Osteoblast (primary cell): ENCODE results near the gene C16orf89. TPM values are rescaled to one million over a fixed set of nuclear protein-coding genes. Genes with fewer than 3 reads are reported as not detected.

Experiments
- DNase-seq: peaks from one replicate; pipeline ENCODE4 v3.0.0; 2011; ENCODE audit warnings: low spot score, mixed read lengths; ENCODE audit not compliant: insufficient read length; ENCODE audit errors: missing footprints
- H2AFZ ChIP-seq: 2 replicates; pipeline ENCODE4 v1.6.0; 2011; ENCODE audit warnings: mild to moderate bottlenecking, low read length
- H3K27ac ChIP-seq: 2 replicates; pipeline ENCODE4 v1.5.1; 2011; ENCODE audit warnings: mild to moderate bottlenecking, low read depth, low read length, moderate library complexity
- H3K27me3 ChIP-seq: 2 replicates; pipeline ENCODE4 v1.6.0; 2012; ENCODE audit warnings: mild to moderate bottlenecking, control low read depth, inconsistent platforms, low read length, moderate library complexity; ENCODE audit not compliant: insufficient read depth
- H3K36me3 ChIP-seq: 2 replicates; pipeline ENCODE4 v1.5.1; 2011; ENCODE audit warnings: mild to moderate bottlenecking, low read length, control low read depth, moderate library complexity; ENCODE audit not compliant: insufficient read depth
- H3K4me1 ChIP-seq: 2 replicates; pipeline ENCODE4 v1.5.1; 2011; ENCODE audit warnings: mild to moderate bottlenecking, low read length, control low read depth, moderate library complexity; ENCODE audit not compliant: insufficient read depth
- H3K4me2 ChIP-seq: 2 replicates; pipeline ENCODE4 v1.6.0; 2011; ENCODE audit warnings: mild to moderate bottlenecking, low read length; ENCODE audit not compliant: insufficient read depth
- H3K4me3 ChIP-seq: fragments of 200-600 bp; sonication (generic); 3 replicates; pipeline ENCODE4 v1.5.1; 2012; ENCODE audit warnings: mild to moderate bottlenecking, low read length, inconsistent platforms; ENCODE audit not compliant: insufficient read depth
- H3K79me2 ChIP-seq: 2 replicates; pipeline ENCODE4 v1.6.0; 2012; ENCODE audit warnings: mild to moderate bottlenecking, low read length, control low read depth, inconsistent platforms; ENCODE audit not compliant: insufficient read depth
- H3K9me3 ChIP-seq: 2 replicates; pipeline ENCODE4 v1.5.1; 2011; ENCODE audit warnings: low read depth, low read length, control low read depth
- H4K20me1 ChIP-seq: 2 replicates; pipeline ENCODE4 v1.6.0; 2012; ENCODE audit warnings: mild to moderate bottlenecking, low read length, control low read depth; ENCODE audit not compliant: insufficient read depth
- CTCF ChIP-seq: IDR thresholded peaks from 2 replicates; pipeline ENCODE4 v1.5.1; 2011; ENCODE audit warnings: mild to moderate bottlenecking, low read depth, low read length, moderate library complexity; ENCODE audit errors: extremely low read depth
- total RNA-seq: library from RNA; depleted of rRNA; stranded (reverse); fragments of >200 nt; gene quantifications from 2 replicates; pipeline ENCODE4 v1.2.3, GENCODE V29; 2012

The C16orf89 gene
- total RNA-seq, 1 donor, result not detected

- no peak overlapping the region for H3K27ac ChIP-seq
- H3K36me3 ChIP-seq, result peaks cover 7% of the 10 kb centered on the region
- no peak overlapping the region for H3K4me3 ChIP-seq
- peaks cover 18% of the 10 kb centered on the region for H3K4me1 ChIP-seq
- H3K4me2 ChIP-seq, result no peak overlapping the region
- no peak for TF ChIP-seq CTCF
- H3K79me2 ChIP-seq, result peaks cover 30% of the 10 kb centered on the region
- H3K9me3 ChIP-seq, result no peaks in the 10 kb centered on the region
- H2AFZ ChIP-seq, result peak overlapping the region; percentile 91
- DNase-seq, result no peak
- H3K27me3 ChIP-seq, result peaks cover 9% of the 10 kb centered on the region
- no peaks in the 10 kb centered on the region for H4K20me1 ChIP-seq
Measured at GRCh38 chr16:5070431-5071186, 4.9 kb upstream of the C16orf89 start.

DNA sequence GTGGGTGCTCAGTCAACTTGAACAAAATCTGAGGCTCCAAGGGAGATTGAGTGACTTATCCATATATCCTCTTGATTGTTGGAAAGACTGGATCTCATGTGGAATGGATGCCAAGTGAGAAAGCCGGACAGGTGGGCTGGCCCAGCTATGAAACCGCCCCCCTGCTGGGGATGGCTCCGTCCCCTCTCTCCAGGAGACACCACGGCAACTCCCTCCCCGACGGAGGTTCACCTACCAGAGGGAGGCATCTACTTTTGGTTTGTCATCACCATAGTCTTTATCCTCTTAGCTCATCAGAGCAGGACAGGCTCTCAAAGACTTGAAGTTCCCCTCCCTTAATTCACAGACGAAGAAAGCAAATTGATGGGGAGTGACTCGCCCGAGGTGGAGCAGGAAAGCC, 4.1 kb upstream of the C16orf89 start:
- peaks cover 16% of the 10 kb centered on the region for H3K27me3 ChIP-seq

GRCh38 chr16:5069048-5069447, 3.3 kb upstream of the C16orf89 start:
- Histone ChIP-seq H3K4me2 (no peak overlapping the region), H2AFZ (no peak overlapping the region), H3K4me3 (no peak overlapping the region), H3K4me1 (peaks cover 18% of the 10 kb centered on the region), H3K27me3 (peaks cover 22% of the 10 kb centered on the region), H3K9me3 (no peaks in the 10 kb centered on the region), H4K20me1 (no peaks in the 10 kb centered on the region), H3K27ac (no peak overlapping the region), H3K36me3 (no peaks in the 10 kb centered on the region), H3K79me2 (peaks cover 17% of the 10 kb centered on the region)
- TF ChIP-seq CTCF, result no peak
- no peak for DNase-seq

More for the DNA sequence above, 4.1 kb upstream of the C16orf89 start:
- Histone ChIP-seq H3K4me1 (peaks cover 18% of the 10 kb centered on the region), H3K27ac (no peak overlapping the region), H3K4me2 (no peak overlapping the region), H2AFZ (no peak overlapping the region), H3K4me3 (no peak overlapping the region), H3K79me2 (peaks cover 23% of the 10 kb centered on the region), H3K9me3 (no peaks in the 10 kb centered on the region), H3K36me3 (no peaks in the 10 kb centered on the region), H4K20me1 (no peaks in the 10 kb centered on the region)
- DNase-seq, result no peak
- TF ChIP-seq CTCF, result no peak

DNA sequence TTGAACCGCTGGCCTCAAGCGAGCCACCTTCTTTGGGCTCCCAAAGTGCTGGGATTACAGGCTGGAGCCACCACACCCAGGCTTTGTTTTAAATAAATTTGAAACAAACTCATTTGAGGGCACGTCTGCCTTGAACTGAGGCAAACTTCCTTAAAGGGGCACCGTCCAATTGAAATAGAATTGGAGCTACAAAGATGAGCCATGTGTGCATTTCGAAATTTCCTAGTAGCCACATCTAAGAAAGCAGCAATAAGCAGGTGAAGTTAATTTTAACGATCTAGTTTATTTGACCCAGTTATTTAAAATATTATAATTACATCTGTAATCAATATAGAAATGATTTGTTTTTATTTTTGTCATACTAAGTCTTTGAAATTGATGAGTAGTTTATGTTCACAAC, 755 bp upstream of the C16orf89 start:
- Histone ChIP-seq H3K4me2 (no peak overlapping the region), H3K79me2 (no peaks in the 10 kb centered on the region), H3K4me3 (no peak overlapping the region), H3K36me3 (no peaks in the 10 kb centered on the region), H3K4me1 (peaks cover 4% of the 10 kb centered on the region), H3K27me3 (peaks cover 36% of the 10 kb centered on the region), H3K9me3 (no peaks in the 10 kb centered on the region), H4K20me1 (no peaks in the 10 kb centered on the region), H2AFZ (no peak overlapping the region), H3K27ac (no peak overlapping the region)
- DNase-seq, result no peak
- TF ChIP-seq CTCF, result no peak
